Head of caudate nucleus (tissue), 42 donors: ENCODE results near the gene MRPS33.

Experiments
- DNase-seq, 42 donors: peaks; one replicate each; pipeline versions ENCODE4 v3.0.0 to v3.0.0-alpha.2; 2020 to 2021; ENCODE audit warnings: mixed read lengths in 7 of 42
- intact Hi-C: fragments of 100-400 bp; cut with DNase I; formaldehyde crosslinking; loops from one replicate; pipeline ENCODE4 v1.15.0; 2022

Gene MRPS33

DNA sequence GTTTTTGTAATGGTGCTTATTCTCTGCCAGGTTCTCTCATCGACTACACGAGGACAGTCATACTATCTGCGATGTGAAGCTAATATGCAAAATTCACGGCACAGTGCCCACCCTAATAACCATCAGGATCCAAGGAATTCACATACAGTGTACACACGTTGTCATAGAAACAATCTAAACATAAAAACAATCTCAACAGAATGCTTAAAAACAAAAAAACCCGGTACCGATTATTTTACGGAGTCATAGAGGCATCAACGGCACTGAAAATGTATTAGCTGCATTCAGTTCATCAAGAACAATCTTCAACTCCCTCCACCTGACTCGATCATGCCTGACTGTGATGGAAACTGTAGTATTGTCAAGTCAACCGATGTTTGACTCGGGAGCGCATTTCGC is 628 bp downstream of the MRPS33 start:
- peak in 1 of 42 donors; percentile 2 for DNase-seq
- intact Hi-C loops: loop anchor here (5.0 to 10.0 kb wide), 3 partner anchors 89 to 339 kb away; partner anchors contain the start of genes ADCK2 and BRAF

GRCh38 chr7:141013345-141013715 is 1.4 kb downstream of the MRPS33 start:
- no peak for DNase-seq
- intact Hi-C loops: loop anchor here (5.0 to 10.0 kb wide), 3 partner anchors 89 to 339 kb away; partner anchors contain the start of genes ADCK2 and BRAF

DNA sequence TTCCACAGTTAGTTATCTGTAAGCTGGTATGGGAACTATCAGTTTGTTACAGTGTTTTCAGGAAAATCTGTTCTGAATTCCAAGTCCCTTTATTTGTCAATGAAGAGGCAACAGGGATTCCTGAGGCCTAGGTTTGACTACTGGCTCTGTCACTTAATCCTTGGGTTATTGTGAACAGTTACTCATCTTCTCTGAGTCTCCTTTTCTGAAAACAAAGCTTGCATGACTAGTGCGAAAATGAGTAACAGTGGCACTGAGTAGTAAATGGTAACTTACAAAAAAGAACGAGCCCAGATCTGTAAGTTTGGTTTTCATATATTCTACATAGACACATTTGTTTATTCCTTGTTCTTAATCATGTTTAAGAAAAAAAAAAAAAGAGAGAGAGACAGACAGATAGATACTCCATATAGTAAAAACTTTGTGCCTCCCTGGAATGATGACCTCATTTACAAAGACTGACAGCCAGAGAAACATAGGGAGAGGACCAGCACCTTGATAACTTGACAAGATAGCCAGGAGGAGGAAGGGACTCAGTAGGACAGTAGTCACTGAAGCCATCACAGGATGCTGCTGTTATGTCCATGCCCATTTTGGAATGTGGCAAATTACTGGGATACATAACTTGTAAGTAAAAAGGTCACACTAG is 1.9 kb downstream of the MRPS33 start:
- intact Hi-C loops: loop anchor here (5.0 to 10.0 kb wide), 3 partner anchors 88 to 338 kb away; partner anchors contain the start of genes ADCK2 and BRAF
- no peak for DNase-seq

GRCh38 chr7:141012044-141012685 is 2.6 kb downstream of the MRPS33 start:
- intact Hi-C loops: loop anchor here (5.0 to 10.0 kb wide), 3 partner anchors 87 to 337 kb away; partner anchors contain the start of genes ADCK2 and BRAF
- DNase-seq: peak; percentile 24 to 80 (median 64)

DNA sequence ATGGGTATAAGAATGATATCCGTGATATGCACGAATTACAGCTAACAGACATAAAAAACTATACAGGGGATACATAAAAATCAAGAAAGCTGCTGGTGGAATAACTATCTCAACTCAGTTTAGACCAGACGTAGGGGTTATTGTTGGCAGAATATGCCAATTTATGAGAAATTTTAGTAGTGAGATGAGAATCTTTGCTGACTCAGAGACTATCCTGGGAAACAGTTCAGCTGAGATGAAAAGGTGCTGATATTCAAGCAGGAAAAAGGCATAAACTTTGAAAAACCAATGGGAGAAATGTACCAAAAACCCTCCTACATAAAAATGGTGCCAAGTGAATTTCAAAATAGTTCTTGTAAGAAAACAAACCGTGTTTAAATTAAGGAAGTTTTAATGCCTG is 3.3 kb downstream of the MRPS33 start:
- DNase-seq: no peak
- intact Hi-C loops: loop anchor here (5.0 to 10.0 kb wide), 3 partner anchors 87 to 337 kb away; partner anchors contain the start of genes ADCK2 and BRAF

- intact Hi-C loops: no loop called here
- no peak for DNase-seq
Observed at GRCh38 chr7:141003172-141004065, 11.3 kb downstream of the MRPS33 start.

DNA sequence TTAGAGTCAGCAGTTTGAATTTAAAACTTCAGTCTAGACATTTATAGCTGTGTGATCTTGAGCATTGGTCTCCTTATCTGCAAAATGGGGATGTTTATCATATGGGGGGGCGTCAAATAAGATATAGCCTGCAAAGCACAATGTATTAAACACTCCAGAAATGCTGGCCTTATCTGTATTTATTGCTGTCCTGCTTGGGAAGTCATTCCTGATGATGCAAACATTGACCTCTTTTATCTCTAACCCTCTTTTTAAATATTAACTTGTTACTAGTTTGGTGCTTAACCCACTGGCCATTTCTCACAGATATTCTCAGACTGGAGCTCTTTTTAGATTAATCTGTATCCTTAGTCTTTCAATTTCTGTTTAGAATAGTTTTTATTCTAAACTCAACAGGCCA is 13.2 kb downstream of the MRPS33 start:
- intact Hi-C loops: no loop called here
- DNase-seq: no peak

DNA sequence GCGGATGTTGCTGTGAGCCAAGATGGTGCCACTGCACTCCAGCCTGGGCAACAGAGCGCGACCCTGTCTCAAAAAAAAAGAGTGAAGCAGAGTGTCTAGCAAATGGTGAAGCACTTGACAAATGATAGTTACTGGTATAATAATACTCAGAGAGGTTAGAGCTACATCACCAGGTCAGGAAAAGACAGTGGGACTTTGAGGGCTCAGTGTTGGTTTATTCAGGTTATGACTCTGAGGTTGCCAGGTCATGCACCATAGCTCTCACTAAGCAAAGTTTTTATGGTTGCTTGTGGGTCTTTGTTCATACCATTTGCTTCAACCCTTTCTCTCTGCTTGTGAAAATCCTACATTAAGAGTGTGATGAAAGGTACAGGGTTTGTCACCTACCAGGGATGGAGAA is 13.6 kb downstream of the MRPS33 start:
- DNase-seq: no peak
- intact Hi-C loops: no loop called here

DNA sequence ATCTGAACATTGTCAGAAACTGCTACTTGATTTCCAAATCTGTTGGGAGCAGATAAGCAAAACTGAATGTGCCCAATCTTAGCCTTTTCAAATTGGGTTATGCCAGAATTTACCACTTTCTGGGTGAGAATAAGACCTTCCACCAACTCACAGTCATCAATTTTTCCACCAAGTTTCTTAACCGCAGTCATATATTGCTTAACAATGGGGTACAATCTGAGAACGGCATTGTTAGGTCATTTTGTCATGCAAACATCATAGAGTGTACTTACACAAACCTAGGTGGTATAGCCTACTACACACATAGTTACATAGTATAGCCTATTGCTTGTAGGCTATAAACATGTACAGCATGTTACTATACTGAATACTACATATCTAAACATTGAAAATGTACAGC is 16.0 kb downstream of the MRPS33 start:
- DNase-seq: no peak
- intact Hi-C loops: no loop called here

DNA sequence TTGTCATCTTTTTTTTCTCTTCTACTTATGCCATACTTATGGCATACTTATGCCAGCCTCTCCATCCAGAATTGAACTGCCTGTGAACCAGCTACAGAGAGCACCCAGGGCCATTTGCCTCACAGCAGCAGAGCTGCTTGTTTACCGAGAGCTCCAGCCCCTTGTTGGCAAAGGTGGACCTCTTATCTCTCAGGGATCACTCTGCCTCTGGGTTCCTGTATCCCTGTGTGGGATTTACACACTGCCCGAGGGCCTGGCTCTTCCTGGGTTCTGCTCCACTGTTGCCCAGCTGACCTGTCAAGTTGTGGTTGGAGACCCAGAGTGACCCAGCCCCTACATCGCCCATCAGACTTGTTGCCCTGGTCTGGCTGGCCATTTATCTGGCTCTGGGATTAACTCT is 22.3 kb downstream of the MRPS33 start:
- intact Hi-C loops: no loop called here

DNA sequence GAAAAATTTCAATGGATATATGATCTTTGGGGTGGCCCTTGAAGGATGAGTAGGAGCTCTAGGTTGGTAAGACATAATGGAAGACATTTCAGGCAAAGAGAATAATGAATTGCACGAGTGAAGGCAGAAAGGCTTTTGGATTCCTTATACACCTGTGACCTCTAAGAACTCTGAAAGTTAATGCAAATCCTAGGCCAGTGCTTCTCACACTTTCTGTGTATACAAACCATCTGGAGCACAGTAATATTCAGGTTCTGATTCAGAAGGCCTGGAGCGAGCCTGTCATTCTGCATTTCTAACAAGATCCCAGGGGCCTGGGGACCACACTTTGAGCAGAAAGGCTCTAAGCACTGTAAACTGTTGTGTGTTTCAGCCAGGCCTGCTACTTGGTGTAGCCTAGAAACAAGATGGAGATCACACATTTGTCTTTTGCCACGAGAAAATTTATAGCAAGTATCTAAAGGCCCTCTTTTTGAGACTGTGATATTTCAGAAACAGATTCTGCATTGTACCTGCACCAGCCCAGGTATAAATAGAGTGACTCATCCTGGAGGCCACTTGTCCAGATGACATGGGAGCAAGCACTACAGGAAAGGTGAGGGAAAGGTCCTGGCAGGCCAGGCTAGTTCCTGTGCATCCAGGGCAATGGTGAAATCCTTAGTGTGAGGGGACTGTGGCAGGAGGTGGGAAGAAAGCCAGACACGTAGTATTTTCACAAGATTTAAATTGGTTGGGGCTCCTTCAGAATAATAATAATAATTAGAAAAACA is 24.4 kb downstream of the MRPS33 start:
- intact Hi-C loops: no loop called here
- no peak for DNase-seq

More for the DNA sequence above, 22.3 kb downstream of the MRPS33 start:
- no peak for DNase-seq

DNA sequence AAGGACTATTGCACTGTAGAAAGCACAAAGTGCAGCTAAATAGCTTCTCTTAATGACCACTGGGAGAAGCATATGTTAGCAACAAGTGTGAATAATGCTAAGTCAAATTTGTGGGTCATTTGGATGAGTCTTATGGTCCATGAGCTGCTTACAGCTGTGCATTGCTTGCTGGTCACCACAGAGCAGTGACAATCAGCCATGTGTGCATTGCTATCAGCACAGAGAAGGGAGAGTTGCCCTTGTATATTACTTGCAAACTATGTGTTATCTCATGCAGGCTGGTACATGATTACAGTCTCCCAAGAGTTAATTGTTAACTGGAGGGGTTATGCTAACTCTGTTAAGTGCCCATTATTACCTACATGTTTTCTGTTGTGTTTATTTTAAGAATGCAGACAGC is 25.7 kb downstream of the MRPS33 start:
- no peak for DNase-seq
- intact Hi-C loops: no loop called here

DNA sequence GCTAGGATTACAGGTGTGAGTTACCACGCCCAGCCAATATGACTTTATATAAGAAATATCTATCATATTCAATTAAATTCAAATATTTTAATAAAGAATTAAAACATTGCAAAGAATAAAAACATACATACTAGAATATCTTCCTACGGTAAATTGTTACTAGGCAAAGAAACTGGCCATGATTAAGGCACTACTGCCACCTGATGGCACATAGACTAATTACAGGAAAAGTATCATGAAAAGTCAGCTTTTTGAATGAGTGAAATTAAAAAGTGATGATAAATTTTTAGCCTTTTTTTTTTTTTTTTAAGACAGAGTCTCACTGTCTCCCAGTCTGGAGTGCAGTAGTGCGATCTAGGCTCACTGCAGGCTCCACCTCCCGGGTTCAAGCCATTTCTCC is 30.9 kb downstream of the MRPS33 start:
- intact Hi-C loops: no loop called here
- DNase-seq: no peak

DNA sequence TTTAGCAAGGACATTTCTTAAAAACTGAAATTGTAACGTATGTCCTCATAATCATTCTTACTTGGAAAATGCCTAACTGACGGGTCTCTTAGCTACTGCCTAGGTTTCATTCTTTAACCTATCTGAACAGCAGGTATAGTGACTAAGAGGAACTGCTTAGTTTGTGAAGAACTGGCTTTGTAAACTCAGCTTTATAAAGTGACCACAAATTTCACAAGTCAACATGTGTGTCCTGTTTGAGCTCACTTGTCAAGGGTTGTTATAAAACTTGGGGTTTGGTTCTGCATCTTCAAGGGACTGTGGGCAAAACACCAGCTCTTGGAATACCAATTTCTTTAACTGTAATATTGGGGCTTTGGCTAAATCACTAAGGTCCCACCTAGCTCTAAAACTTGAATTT is 32.2 kb downstream of the MRPS33 start:
- intact Hi-C loops: no loop called here
- DNase-seq: no peak

DNA sequence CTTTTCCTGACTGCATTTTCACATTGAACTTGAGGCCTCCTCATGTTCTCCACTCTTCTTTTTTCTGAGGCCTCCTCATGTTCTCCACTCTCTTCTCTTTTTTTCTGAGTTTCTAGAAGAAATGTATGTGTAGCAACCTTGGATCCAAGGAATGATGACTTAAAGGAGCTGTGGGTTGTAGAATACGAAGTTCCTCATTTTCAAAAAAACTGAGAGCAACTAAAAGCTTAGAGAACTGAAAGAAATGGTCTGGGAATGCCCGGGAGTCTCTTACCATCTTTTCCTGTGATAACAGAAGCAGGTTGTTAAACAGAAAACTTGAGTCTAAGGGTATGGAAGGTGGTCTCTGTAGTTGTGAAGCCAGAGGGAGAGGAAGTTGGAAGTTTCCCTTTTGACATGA is 32.8 kb downstream of the MRPS33 start:
- DNase-seq: no peak
- intact Hi-C loops: no loop called here

DNA sequence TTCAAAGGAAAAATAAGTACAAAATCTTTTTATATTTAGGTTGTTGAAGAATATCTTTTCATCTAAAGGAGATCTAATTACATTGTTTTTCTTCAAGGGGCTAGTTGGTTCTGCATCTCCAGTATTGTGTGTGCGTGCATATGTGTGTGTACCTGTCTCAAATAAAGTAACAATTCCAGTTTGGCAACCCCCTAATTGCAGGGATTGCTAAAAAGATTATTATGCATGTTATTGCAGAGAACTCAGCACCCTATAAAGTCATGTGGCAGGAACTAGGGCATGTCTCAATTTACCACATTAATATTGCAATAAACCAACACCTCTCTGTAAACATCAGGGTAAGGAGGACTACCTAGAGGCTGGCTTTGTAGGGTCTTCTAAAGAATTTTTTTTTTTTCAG is 37.0 kb downstream of the MRPS33 start:
- intact Hi-C loops: no loop called here

DNA sequence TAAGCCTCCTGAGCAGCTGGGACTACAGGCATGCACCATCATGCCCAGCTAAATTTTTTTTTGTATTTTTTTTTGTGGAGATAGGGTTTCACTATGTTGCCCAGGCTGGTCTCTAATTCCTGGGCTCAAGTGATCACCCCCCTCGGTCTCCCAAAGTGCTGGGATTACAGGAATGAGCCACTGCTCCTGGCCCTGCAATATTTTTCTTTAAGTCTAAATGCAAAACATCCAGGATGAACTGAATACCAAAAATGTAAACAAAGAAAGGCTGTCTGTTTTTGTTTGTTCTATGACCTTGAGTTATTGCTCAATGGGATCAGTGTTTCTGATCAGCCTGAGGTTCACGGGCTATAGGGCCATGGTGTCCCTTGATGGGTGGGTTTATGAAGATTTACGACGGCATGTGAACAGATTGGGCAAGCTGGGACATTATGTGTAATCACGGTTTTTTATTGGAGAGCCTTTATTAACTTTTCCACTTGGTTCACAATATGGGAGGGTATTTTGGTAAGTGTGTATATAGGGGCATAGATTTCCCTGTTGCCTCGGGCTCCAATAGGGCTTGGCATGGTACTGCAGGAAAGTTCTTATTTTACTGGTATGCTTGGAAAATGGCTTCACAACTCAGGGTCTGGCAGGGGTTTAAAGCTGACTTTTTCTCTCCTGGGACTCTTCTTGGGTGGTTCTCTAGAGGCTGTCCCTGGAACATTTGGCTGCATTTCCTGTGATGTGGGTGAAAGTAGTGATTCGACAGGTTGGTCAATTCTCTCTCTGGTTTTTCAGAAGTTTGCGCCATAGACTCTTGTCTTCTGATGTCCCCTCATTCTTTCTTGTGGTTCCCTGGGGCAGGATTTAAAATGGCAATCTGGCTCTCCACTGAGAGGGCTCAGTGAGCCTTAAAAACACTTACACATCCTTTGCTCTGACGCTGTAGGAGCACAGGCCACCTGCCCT is 41.6 kb downstream of the MRPS33 start:
- intact Hi-C loops: no loop called here
- no peak for DNase-seq

More for the DNA sequence above, 37.0 kb downstream of the MRPS33 start:
- DNase-seq: no peak

DNA sequence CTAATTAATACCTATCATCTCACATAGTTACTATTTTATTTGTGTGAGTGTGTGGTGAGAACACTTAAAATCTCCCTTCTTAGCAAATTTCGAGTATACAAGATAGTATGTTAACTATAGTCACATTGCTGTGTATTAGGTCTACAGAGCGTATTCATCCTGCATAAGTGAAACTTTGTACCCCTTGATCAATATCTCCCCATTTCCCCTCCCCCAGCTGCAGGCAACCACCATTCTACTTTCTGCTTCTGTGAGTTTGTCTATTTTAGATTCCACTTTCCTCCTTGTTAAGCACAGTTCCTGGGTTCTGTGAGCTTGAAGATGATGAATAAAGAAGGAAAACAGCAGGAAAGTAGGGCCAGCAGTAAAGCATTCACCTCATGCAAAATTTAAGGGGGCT is 42.4 kb downstream of the MRPS33 start:
- intact Hi-C loops: no loop called here

More for the DNA sequence above, 42.4 kb downstream of the MRPS33 start:
- DNase-seq: no peak
